HepG2 (cell line): Measurements from ENCODE around the gene NARF. TPM values are rescaled to one million over a fixed set of nuclear protein-coding genes. Genes with fewer than 3 reads are reported as not detected.

Experiments used
- ATAC-seq: fragments of 200-7000 bp; cut with Tn5 transposase; 3 replicates; pipeline ENCODE4 v1.9.1; 2020; ENCODE audit warnings: mild to moderate bottlenecking, moderate library complexity
- BruUV-seq: library from RNA; stranded (reverse); fragments of 400-500 nt; replicated peaks from 2 replicates; lab custom pipeline; 2021; lab: Mats Ljungman, UMichigan
- CTCF ChIA-PET: fragments of 300-600 bp; formaldehyde crosslinking; extraction: SDS; loops from one replicate; lab custom pipeline; 2021; ENCODE audit warnings: low total read pairs, inconsistent platforms, low intra/inter-chr PET ratio; lab: Yijun Ruan, JAX
- POLR2A ChIA-PET: fragments of 350-600 bp; sonication (Branson Sonifier 250); formaldehyde crosslinking; loops from one replicate; lab custom pipeline; 2020; ENCODE audit warnings: antibody characterized with exemption, inconsistent platforms; lab: Yijun Ruan, JAX
- DNase-seq: peaks from one replicate; pipeline ENCODE4 v3.0.0-alpha.2; 2015; ENCODE audit warnings: low spot score
- FAIRE-seq: peaks from 3 replicates; lab custom pipeline; 2011; peaks lifted over from hg19 to GRCh38; lab: Jason Lieb, UNC
- H2AFZ ChIP-seq: one replicate; pipeline ENCODE4 v1.6.1; 2011; ENCODE audit warnings: low read length, inconsistent platforms
- H3K27ac ChIP-seq: fragments of 300-600 bp; 3 replicates; pipeline ENCODE4 v1.8.0; 2011; ENCODE audit warnings: mixed run types, mild to moderate bottlenecking, mixed read lengths, low read length, inconsistent platforms; ENCODE audit not compliant: insufficient read depth; ENCODE audit errors: extremely low read length
- H3K27me3 ChIP-seq, 2 experiments: fragments of 200-600 bp in 1 of 2; 2 replicates in 1 of 2; 3 replicates in 1 of 2; pipeline versions ENCODE4 v1.6.0 to v1.8.0; 2011; ENCODE audit warnings: low read length in 2 of 2, mild to moderate bottlenecking in 2 of 2, moderate library complexity in 2 of 2, inconsistent platforms in 1 of 2; ENCODE audit not compliant: insufficient read depth in 2 of 2, control insufficient read depth in 1 of 2
- H3K36me3 ChIP-seq, 2 experiments: fragments of 200-600 bp in 1 of 2; replicated peaks in 1 of 2; 2 replicates in 1 of 2; 3 replicates in 1 of 2; pipeline versions ENCODE4 v1.5.1 to v1.8.0; 2011; ENCODE audit warnings: low read length in 2 of 2, inconsistent platforms in 1 of 2; ENCODE audit not compliant: insufficient read depth in 2 of 2, control insufficient read depth in 1 of 2
- H3K4me1 ChIP-seq: 2 replicates; pipeline ENCODE4 v1.5.1; 2012; ENCODE audit warnings: low read length, inconsistent platforms; ENCODE audit not compliant: insufficient read depth
- H3K4me2 ChIP-seq: 2 replicates; pipeline ENCODE4 v1.6.0; 2011; ENCODE audit warnings: low read depth, low read length, inconsistent platforms
- H3K4me3 ChIP-seq, 3 experiments: fragments of 200-600 bp in 1 of 3; sonication (generic), shearing (Covaris generic) in 1 of 3; replicated peaks in 1 of 3; 2 replicates each; pipeline ENCODE4 v1.5.1; 2011 to 2016; ENCODE audit warnings: low read length in 3 of 3, inconsistent platforms in 2 of 3, low read depth in 2 of 3, mild to moderate bottlenecking in 2 of 3, control low read depth in 1 of 3, mixed read lengths in 1 of 3; ENCODE audit not compliant: insufficient read depth in 1 of 3
- H3K79me2 ChIP-seq: one replicate; pipeline ENCODE4 v1.6.1; 2011; ENCODE audit warnings: low read length, inconsistent platforms; ENCODE audit not compliant: insufficient read depth
- H3K9ac ChIP-seq: 2 replicates; pipeline ENCODE4 v1.6.0; 2011; ENCODE audit warnings: mild to moderate bottlenecking, low read depth, low read length, inconsistent platforms; ENCODE audit not compliant: insufficient read depth
- H3K9me3 ChIP-seq: 2 replicates; pipeline ENCODE4 v1.5.1; 2012; ENCODE audit warnings: mild to moderate bottlenecking, low read length
- H4K20me1 ChIP-seq: 2 replicates; pipeline ENCODE4 v1.6.0; 2011; ENCODE audit warnings: inconsistent platforms, mild to moderate bottlenecking, low read length, moderate library complexity; ENCODE audit not compliant: insufficient read depth
- NFIB ChIP-seq: sonication (generic); formaldehyde crosslinking; IDR thresholded peaks from 2 replicates; pipeline ENCODE4 v1.9.0; 2021; ENCODE audit warnings: missing genetic modification reagents, mild to moderate bottlenecking, borderline replicate concordance
- PHF8 ChIP-seq: sonication (generic); formaldehyde crosslinking; IDR thresholded peaks from 2 replicates; pipeline ENCODE4 v1.5.0; 2020; ENCODE audit warnings: missing genetic modification reagents
- RBFOX2 ChIP-seq: fragments of 200-400 bp; formaldehyde crosslinking; IDR thresholded peaks from 2 replicates; pipeline ENCODE4 v1.6.1; 2017; ENCODE audit warnings: low read depth, mild to moderate bottlenecking, low read length
- SMAD9 ChIP-seq: sonication (generic); formaldehyde crosslinking; IDR thresholded peaks from 2 replicates; pipeline ENCODE4 v1.5.1; 2020; ENCODE audit warnings: mild to moderate bottlenecking, missing genetic modification reagents
- SNAPC2 ChIP-seq: sonication (generic); formaldehyde crosslinking; IDR thresholded peaks from 2 replicates; pipeline ENCODE4 v1.8.1; 2022; ENCODE audit warnings: mild to moderate bottlenecking, missing genetic modification reagents
- ZNF274 ChIP-seq: sonication (generic); formaldehyde crosslinking; IDR thresholded peaks from 2 replicates; pipeline ENCODE4 v1.5.1; 2020; ENCODE audit warnings: mild to moderate bottlenecking, missing genetic modification reagents
- ZNF841 ChIP-seq: sonication (generic); formaldehyde crosslinking; IDR thresholded peaks from 2 replicates; pipeline ENCODE4 v1.8.1; 2023; ENCODE audit warnings: missing genetic modification reagents, borderline replicate concordance
- WGBS: methylation state at CpG from one replicate; pipeline ENCODE4 v1.1.6; 2017; ENCODE audit warnings: low lambda C conversion rate; 5-methylcytosine and 5-hydroxymethylcytosine counted together
- in situ Hi-C: cut with HindIII; loops from 2 replicates; pipeline ENCODE4 v1.10.0; 2017; ENCODE audit warnings: low pct_unique_long_range_greater_than_20kb; ENCODE audit not compliant: extremely low pct_ligation_motif_present
- intact Hi-C: fragments of 100-400 bp; cut with micrococcal nuclease; formaldehyde crosslinking; loops from one replicate; pipeline ENCODE4 v1.10.0; 2022; ENCODE audit not compliant: unreplicated experiment
- polyA plus RNA-seq, 8 experiments: library from polyadenylated mRNA; depleted of rRNA in 3 of 8; stranded (reverse) in 7 of 8; unstranded in 1 of 8; fragments of >200 nt; fragmentation: Illumina TruSeq in 4 of 8; extraction: Trizol in 4 of 8; gene quantifications; 2 replicates each; pipeline versions ENCODE4 v1.2.1 to v1.2.3, GENCODE V29; 2011 to 2016; ENCODE audit warnings: low read depth in 4 of 8, missing spikeins in 1 of 8, mixed read lengths in 1 of 8; ENCODE audit not compliant: insufficient read depth in 1 of 8
- total RNA-seq, 5 experiments: library from RNA; depleted of rRNA; stranded (reverse); fragments of >200 nt; fragmentation: Illumina TruSeq; extraction: Trizol; gene quantifications; 2 replicates each; pipeline ENCODE4 v1.2.3, GENCODE V29; 2016; ENCODE audit warnings: low read depth in 1 of 5
- TF ChIP-seq, protein P1 (sequence below): fragments of 450-650 bp; IDR thresholded peaks from 2 replicates; pipeline ENCODE4 v1.6.1; 2017; ENCODE audit warnings: mild to moderate bottlenecking

Gene NARF
- total and polyA plus RNA-seq, 2 of the 13 experiments (the other 11 are each of a cell fraction or from before 2014, with no cell fraction given) = 61.1 to 144 TPM

DNA sequence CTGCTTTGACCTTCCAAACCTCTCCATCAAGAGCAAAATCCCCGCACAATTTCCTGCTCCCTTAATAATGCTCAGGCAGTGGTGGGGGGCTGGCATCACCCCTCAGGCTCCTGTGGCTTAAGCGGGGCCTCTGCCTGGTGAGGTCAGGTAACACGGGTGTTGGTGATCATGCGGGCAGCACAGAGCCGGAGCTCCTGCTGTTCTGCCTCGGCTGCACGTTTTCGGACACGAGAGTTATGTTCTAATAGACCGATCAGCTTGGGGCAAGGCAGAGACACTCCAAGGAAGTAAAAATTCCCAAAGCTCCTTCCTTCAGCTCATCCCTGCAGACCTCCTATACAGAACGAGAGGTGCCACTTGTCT lies 6.0 kb downstream of the NARF start (continued):
- TF ChIP-seq, protein P1, sequence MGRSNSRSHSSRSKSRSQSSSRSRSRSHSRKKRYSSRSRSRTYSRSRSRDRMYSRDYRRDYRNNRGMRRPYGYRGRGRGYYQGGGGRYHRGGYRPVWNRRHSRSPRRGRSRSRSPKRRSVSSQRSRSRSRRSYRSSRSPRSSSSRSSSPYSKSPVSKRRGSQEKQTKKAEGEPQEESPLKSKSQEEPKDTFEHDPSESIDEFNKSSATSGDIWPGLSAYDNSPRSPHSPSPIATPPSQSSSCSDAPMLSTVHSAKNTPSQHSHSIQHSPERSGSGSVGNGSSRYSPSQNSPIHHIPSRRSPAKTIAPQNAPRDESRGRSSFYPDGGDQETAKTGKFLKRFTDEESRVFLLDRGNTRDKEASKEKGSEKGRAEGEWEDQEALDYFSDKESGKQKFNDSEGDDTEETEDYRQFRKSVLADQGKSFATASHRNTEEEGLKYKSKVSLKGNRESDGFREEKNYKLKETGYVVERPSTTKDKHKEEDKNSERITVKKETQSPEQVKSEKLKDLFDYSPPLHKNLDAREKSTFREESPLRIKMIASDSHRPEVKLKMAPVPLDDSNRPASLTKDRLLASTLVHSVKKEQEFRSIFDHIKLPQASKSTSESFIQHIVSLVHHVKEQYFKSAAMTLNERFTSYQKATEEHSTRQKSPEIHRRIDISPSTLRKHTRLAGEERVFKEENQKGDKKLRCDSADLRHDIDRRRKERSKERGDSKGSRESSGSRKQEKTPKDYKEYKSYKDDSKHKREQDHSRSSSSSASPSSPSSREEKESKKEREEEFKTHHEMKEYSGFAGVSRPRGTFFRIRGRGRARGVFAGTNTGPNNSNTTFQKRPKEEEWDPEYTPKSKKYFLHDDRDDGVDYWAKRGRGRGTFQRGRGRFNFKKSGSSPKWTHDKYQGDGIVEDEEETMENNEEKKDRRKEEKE = no peak
- TF ChIP-seq ZNF841 (CRISPR knock-in tag) = no peak
- TF ChIP-seq PHF8 (CRISPR knock-in tag) = no peak
- TF ChIP-seq SNAPC2 = no peak
- TF ChIP-seq NFIB (CRISPR knock-in tag) = no peak

DNA sequence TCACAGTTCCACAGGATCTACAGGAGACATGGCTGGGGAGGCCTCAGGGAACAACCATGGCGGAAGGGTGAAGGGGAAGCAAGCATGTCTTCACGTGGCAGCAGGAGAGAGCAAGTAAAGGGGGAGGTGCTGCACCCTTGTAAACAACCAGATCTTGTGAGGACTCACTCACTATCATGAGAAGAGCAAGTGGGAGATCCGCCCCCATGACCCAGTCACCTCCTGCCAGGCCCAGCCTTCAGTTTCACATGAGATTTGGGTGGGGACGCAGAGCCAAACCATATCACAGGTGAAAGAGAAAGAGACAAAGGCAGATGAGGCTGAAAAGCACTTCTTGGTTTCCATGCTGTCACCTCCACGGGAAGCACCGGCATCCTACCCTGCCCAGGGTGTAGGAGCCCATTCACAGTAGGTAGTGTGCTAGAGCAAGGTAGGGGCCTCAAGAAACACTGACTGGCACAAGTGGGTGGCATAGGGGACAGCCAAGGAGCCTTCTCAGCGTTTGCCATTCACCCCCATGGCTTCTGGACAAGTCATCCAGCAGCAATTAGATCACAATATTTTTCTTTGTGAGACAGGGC lies 6.6 kb downstream of the NARF start:
- BruUV-seq = no TSS peak

More for the DNA sequence above, 6.6 kb downstream of the NARF start:
- ChIA-PET POLR2A (no interaction called here), CTCF (no interaction called here)
- WGBS = 93% methylated on average over 7 of the region's 7 CpGs
- H3K4me1 ChIP-seq = peaks cover 24% of the 10 kb centered on the region
- H3K27me3 ChIP-seq = no peaks in the 10 kb centered on the region
- no peak overlapping the region for H3K27ac ChIP-seq
- intact Hi-C loops = no loop called here
- no peaks in the 10 kb centered on the region for H3K79me2 ChIP-seq
- in situ Hi-C loops = no loop called here
- peaks cover 34 to 83% of the 10 kb centered on the region in 2 experiments for H3K36me3 ChIP-seq
- FAIRE-seq (no peak), ATAC-seq (no peak), DNase-seq (no peak)
- 0 out of 2 replicates have a peak, but pooled peaks cover 6% of the 10 kb centered on the region for H4K20me1 ChIP-seq
- no peak overlapping the region for H3K4me3 ChIP-seq
- TF ChIP-seq RBFOX2 (0 out of 2 replicates have a peak, but pooled peaks have one; percentile 19), SMAD9 (CRISPR knock-in tag) (no peak), ZNF274 (CRISPR knock-in tag) (no peak)
- no peaks in the 10 kb centered on the region for H3K9me3 ChIP-seq
- no peak overlapping the region for H3K9ac ChIP-seq
- no peak overlapping the region for H3K4me2 ChIP-seq
- H2AFZ ChIP-seq = no peak overlapping the region
